Measurements from ENCODE around the gene MADCAM1.

The MADCAM1 gene

DNA sequence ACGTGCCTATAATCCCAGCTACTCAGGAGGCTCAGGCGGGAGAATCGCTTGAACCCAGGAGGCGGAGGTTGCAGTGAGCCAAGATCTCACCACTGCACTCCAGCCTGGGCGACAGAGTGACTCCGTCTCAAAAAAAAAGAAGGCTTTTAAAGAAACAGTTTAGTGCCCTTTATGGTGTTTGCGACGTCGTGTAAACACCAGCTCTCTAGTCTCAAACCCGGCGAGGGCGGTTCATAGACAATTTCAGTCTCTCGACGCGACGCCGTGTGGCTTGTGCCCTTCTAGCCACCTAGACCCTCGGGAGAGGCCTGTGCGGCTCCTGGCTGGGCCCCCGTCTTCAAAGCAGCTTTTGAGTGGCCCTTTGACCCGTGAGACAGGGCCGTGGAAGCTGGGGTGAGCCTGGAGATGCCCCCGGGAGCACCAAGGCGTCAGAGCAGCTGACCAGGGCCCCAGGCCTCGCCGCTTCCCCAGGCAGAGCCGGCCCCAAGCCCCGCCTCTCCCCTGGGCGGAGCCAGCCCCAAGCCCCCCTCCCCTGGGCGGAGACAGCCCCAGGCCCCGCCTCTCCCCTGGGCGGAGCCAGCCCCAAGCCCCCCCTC lies 5.0 kb upstream of the MADCAM1 start:
- TF ChIP-seq GATA2 (IDR thresholded peaks at IDR 0.05; ENCODE audit: low read depth, low read length), result no peak
- TF ChIP-seq GATA3 (IDR thresholded peaks at IDR 0.05; ENCODE audit: low read depth, low read length), result no peak

GRCh38 chr19:492091-492531 lies 4.2 kb upstream of the MADCAM1 start:
- TF ChIP-seq GATA3 (IDR thresholded peaks at IDR 0.05; ENCODE audit: low read depth, low read length) (no peak), GATA2 (IDR thresholded peaks at IDR 0.05; ENCODE audit: low read depth, low read length) (no peak)

DNA sequence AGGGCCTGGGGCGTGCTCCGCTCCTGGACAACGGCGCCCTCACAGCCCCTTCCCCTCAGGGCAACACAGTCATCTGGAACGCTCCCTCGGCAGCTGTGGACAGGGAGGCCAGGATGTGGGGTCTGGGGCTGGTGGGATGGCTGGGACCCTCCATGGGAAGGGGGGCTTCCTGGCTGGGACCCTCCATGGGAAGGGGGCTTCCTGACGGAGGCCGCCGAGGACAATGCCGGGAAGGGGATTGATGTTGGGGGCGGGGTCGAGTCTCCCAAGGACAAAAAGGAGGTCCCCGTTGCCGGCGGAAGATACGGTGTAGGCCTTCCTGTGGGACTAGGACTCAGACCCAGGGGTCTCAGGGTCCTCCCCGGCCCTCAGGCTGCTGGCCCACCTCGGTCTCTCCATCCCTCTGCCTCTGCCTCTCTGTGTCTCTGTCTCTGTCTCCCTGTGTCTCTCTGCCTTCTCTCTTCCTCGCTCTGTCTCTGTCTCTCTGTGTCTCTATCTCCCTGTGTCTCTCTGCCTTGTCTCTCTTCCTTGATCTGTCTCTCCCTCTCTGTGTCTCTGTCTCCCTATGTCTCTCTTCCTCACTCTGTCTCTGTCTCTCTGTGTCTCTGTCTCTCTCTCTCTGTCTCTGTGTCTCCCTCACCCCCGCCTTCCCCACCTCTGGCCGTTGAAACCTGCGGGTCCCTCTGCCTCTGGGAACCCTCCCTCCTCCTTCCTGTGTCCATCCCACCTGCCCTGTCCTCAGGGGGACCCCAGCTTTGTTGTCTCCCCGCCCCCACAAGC lies 2.7 kb upstream of the MADCAM1 start:
- TF ChIP-seq GATA2 (IDR thresholded peaks at IDR 0.05; ENCODE audit: low read depth, low read length), result no peak
- TF ChIP-seq GATA3 (IDR thresholded peaks at IDR 0.05; ENCODE audit: low read depth, low read length), result no peak

DNA sequence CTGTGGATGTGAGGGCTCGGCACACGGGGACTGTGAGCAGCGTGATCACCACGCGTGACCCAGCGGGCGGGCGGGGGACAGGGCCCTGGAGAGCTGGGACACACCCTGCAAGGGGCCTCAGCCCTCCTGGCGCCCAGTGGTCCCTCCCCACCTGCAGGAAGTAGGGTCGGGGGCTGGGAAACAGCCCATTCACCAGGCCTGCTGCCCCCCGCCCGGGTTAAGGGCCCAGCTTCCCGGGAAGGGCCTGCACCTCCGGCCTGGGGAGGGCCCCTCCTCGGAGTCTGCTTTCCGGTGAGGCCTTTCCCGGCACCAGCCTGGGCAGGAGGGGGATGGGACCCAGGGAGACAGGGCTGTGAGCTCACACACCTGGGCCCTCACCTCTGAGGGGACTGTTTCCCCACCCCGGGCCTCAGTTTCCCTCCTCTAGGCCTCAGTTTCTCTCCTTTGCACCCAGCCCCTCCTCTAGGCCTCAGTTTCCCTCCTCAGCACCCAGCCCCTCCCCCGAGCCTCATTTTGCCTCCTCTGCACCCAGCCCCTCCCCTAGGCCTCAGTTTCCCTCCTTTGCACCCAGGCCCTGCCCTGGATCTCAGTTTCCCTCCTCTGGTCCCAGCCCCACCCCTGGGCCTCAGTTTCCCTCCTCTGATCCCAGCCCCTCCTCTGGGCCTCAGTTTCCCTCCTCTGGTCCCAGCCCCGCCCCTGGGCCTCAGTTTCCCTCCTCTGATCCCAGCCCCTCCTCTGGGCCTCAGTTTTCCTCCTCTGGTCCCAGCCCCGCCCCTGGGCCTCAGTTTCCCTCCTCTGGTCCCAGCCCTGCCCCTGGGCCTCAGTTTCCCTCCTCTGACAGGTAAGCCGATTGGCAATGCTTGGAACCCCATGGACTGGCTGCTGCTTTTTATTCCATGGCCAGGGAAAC lies 1.9 kb upstream of the MADCAM1 start:
- TF ChIP-seq GATA3 (IDR thresholded peaks at IDR 0.05; ENCODE audit: low read depth, low read length), result no peak
- no peak for TF ChIP-seq GATA2 (IDR thresholded peaks at IDR 0.05; ENCODE audit: low read depth, low read length)

DNA sequence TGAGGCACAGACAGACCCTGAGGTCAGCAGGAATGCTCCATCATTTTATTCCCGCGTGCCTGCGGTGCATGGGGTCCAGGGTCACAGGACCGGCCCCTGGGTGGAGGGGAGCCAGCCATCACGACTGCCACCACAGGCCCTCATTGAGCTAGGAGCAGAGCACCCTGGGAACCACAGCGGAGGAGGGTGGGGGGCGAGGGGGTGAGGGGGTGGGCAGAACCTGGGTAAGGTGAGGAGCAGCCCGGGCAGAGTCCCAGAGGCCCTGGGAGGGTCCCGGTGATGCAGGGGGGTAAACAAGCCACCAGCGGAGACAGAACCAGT lies 1.2 kb upstream of the MADCAM1 start:
- no peak for TF ChIP-seq GATA2 (IDR thresholded peaks at IDR 0.05; ENCODE audit: low read depth, low read length)
- TF ChIP-seq GATA3 (IDR thresholded peaks at IDR 0.05; ENCODE audit: low read depth, low read length), result no peak

GRCh38 chr19:495402-496111 lies 729 bp upstream of the MADCAM1 start:
- no peak for TF ChIP-seq GATA2 (IDR thresholded peaks at IDR 0.05; ENCODE audit: low read depth, low read length)
- TF ChIP-seq GATA3 (IDR thresholded peaks at IDR 0.05; ENCODE audit: low read depth, low read length), result no peak

GRCh38 chr19:496986-497385 lies 700 bp downstream of the MADCAM1 start:
- TF ChIP-seq GATA2 (IDR thresholded peaks at IDR 0.05; ENCODE audit: low read depth, low read length), result no peak
- no peak for TF ChIP-seq GATA3 (IDR thresholded peaks at IDR 0.05; ENCODE audit: low read depth, low read length)

DNA sequence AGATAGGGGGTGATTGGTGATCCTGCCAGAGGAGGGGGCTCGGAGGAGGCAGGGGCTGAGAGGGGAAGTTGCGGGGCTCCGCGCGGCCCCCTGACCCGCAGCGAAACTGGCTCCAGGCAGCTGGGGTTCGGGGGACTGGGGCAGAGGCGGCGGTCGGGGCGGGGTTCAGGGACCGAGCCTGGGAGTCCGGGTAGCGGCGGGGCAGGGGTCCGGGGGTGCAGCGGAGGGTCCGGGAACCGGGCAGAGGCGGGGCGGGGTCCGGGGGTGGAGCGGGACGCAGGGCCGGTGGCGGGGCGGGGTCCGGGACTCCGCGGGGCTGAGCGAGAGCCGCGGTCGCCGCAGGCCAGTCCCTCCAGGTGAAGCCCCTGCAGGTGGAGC lies 1.2 kb downstream of the MADCAM1 start:
- no peak for TF ChIP-seq GATA2 (IDR thresholded peaks at IDR 0.05; ENCODE audit: low read depth, low read length)
- TF ChIP-seq GATA3 (IDR thresholded peaks at IDR 0.05; ENCODE audit: low read depth, low read length), result no peak

DNA sequence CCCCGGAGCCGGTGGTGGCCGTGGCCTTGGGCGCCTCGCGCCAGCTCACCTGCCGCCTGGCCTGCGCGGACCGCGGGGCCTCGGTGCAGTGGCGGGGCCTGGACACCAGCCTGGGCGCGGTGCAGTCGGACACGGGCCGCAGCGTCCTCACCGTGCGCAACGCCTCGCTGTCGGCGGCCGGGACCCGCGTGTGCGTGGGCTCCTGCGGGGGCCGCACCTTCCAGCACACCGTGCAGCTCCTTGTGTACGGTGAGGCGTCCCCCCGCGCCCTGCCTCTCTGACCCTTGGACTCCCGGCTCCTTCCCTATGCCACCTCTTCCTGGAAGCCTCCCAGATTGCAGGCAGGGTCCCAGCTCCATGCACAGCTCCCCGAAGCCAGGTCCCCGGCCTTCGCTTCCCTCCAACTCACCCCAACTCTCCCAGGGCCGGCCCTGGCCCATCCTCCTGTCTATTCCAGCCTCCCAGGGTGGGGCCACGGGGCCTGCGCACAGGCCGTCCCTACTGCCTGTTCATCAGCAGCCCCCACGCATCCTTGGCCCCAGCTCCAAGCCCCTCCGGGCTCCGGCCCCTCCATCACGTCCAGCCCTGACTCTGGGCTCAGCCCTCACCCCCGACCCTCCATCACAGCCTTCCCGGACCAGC lies 1.7 kb downstream of the MADCAM1 start:
- no peak for TF ChIP-seq GATA3 (IDR thresholded peaks at IDR 0.05; ENCODE audit: low read depth, low read length)
- TF ChIP-seq GATA2 (IDR thresholded peaks at IDR 0.05; ENCODE audit: low read depth, low read length), result no peak

DNA sequence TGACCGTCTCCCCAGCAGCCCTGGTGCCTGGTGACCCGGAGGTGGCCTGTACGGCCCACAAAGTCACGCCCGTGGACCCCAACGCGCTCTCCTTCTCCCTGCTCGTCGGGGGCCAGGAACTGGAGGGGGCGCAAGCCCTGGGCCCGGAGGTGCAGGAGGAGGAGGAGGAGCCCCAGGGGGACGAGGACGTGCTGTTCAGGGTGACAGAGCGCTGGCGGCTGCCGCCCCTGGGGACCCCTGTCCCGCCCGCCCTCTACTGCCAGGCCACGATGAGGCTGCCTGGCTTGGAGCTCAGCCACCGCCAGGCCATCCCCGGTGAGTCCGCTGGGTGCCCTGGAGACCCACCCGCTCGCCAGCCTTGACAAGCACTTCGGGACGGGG lies 2.2 kb downstream of the MADCAM1 start:
- TF ChIP-seq GATA2 (IDR thresholded peaks at IDR 0.05; ENCODE audit: low read depth, low read length), result no peak
- TF ChIP-seq GATA3 (IDR thresholded peaks at IDR 0.05; ENCODE audit: low read depth, low read length), result no peak

DNA sequence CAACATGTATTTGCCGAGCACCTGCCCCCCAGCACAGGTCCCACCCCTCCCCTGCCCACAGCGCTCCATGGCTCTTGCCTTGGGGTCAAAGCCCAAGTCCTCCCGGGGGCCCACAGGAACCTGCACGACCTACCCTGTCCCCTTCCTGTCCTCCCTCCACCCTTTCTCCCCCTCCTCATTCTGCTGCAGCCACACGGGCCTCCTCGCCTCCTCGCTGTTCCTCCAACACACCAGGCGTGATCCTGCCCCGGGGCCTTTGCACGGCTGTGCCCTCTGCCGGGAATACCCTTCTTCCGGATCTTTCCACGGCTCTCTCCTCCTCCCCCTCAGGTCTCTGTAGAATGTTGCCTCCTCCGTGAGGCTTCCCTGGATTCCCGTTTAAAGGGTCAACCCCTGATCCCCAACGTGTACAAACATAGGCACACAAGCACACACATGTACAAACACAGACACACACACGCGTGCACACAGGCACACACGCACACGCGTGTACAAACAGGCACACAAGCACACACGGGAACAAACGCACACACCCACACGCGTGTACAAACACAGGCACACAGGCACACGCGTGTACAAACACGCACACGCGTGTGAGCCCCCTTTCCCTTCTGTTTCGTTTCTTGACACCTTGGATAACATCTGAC lies 2.8 kb downstream of the MADCAM1 start:
- TF ChIP-seq GATA2 (IDR thresholded peaks at IDR 0.05; ENCODE audit: low read depth, low read length), result no peak
- no peak for TF ChIP-seq GATA3 (IDR thresholded peaks at IDR 0.05; ENCODE audit: low read depth, low read length)

- TF ChIP-seq GATA2 (IDR thresholded peaks at IDR 0.05; ENCODE audit: low read depth, low read length), result no peak
- TF ChIP-seq GATA3 (IDR thresholded peaks at IDR 0.05; ENCODE audit: low read depth, low read length), result no peak
These were observed 5.4 kb downstream of the MADCAM1 start for GRCh38 chr19:501646-502045.

DNA sequence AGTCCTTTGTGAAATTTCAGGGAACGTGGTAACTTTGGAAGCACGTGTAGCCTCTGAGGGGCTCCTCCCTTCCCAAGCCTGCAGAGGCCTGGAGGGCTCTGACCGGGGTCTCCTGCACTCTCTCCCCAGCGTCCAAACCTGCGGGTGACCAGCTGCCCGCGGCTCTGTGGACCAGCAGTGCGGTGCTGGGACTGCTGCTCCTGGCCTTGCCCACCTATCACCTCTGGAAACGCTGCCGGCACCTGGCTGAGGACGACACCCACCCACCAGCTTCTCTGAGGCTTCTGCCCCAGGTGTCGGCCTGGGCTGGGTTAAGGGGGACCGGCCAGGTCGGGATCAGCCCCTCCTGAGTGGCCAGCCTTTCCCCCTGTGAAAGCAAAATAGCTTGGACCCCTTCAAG lies 8.3 kb downstream of the MADCAM1 start:
- no peak for TF ChIP-seq GATA2 (IDR thresholded peaks at IDR 0.05; ENCODE audit: low read depth, low read length)
- TF ChIP-seq GATA3 (IDR thresholded peaks at IDR 0.05; ENCODE audit: low read depth, low read length), result no peak
